NB4 (cell line): ENCODE data around the gene GTPBP10.

Experiments
- DNase-seq: peaks from one replicate; pipeline ENCODE4 v3.0.0; 2010; ENCODE audit warnings: low read depth
- H3K4me3 ChIP-seq: one replicate; pipeline ENCODE4 v1.5.1; 2011; ENCODE audit warnings: mild to moderate bottlenecking, low read depth, low read length, moderate library complexity
- CTCF ChIP-seq: IDR thresholded peaks from one replicate; pipeline ENCODE4 v1.5.1; 2012; ENCODE audit warnings: low read depth, low read length
- MAX ChIP-seq: IDR thresholded peaks from 2 replicates; pipeline ENCODE4 v1.6.1; 2011; ENCODE audit warnings: low read depth, low read length
- MYC ChIP-seq: IDR thresholded peaks from 2 replicates; pipeline ENCODE4 v1.6.1; 2011; ENCODE audit warnings: low read depth, low read length
- POLR2A ChIP-seq: IDR thresholded peaks from 2 replicates; pipeline ENCODE4 v1.6.1; 2011; ENCODE audit warnings: mild to moderate bottlenecking; ENCODE audit not compliant: insufficient read length; ENCODE audit errors: extremely low read depth

GTPBP10 gene

GRCh38 chr7:90409667-90410066, 63.2 kb downstream of the GTPBP10 start:
- DNase-seq: no peak
- no peak for TF ChIP-seq MYC
- no peak overlapping the region for H3K4me3 ChIP-seq

GRCh38 chr7:90411510-90411909, 65.0 kb downstream of the GTPBP10 start:
- TF ChIP-seq MAX (no peak), POLR2A (no peak), CTCF (no peak), MYC (no peak)
- DNase-seq: no peak
- H3K4me3 ChIP-seq: no peak overlapping the region

- no peak overlapping the region for H3K4me3 ChIP-seq
- TF ChIP-seq MYC (no peak), CTCF (peak; percentile 49)
- peak; percentile 57 for DNase-seq
Measured at GRCh38 chr7:90412458-90413184, 66.1 kb downstream of the GTPBP10 start.

- TF ChIP-seq POLR2A (no peak), MAX (no peak), MYC (no peak), CTCF (no peak)
- no peak overlapping the region for H3K4me3 ChIP-seq
- no peak for DNase-seq
Measured at GRCh38 chr7:90413185-90413528, 66.6 kb downstream of the GTPBP10 start.

GRCh38 chr7:90421651-90422050, 75.1 kb downstream of the GTPBP10 start:
- H3K4me3 ChIP-seq: no peak overlapping the region
- TF ChIP-seq MAX: no peak
- no peak for TF ChIP-seq MYC
- no peak for TF ChIP-seq CTCF
- TF ChIP-seq POLR2A: no peak
- no peak for DNase-seq

GRCh38 chr7:90424720-90425119, 78.2 kb downstream of the GTPBP10 start:
- TF ChIP-seq CTCF: no peak
- no peak for TF ChIP-seq POLR2A
- no peak for TF ChIP-seq MAX
- TF ChIP-seq MYC: no peak

More at GRCh38 chr7:90424720-90425119, 78.2 kb downstream of the GTPBP10 start:
- no peak overlapping the region for H3K4me3 ChIP-seq
- no peak for DNase-seq
